CD4-positive, alpha-beta T cell (primary cell): ENCODE results near the gene NCKAP5. TPM values are rescaled to one million over a fixed set of nuclear protein-coding genes. Genes with fewer than 3 reads are reported as not detected.

Experiments
- ATAC-seq: fragments of 200-7000 bp; cut with Tn5 transposase; one replicate; pipeline ENCODE4 v1.10.0; 2022; ENCODE audit warnings: mild to moderate bottlenecking; ENCODE audit not compliant: poor library complexity
- CTCF ChIA-PET: fragments of 350-600 bp; sonication (Branson Sonifier 250); formaldehyde crosslinking; loops from one replicate; lab custom pipeline; 2021; ENCODE audit warnings: antibody characterized with exemption, inconsistent platforms; lab: Charles Lee
- POLR2A ChIA-PET: fragments of 350-600 bp; sonication (Branson Sonifier 250); formaldehyde crosslinking; loops from one replicate; lab custom pipeline; 2021; ENCODE audit warnings: antibody characterized with exemption, inconsistent platforms; lab: Charles Lee
- DNase-seq, 14 experiments: peaks; one replicate each; pipeline ENCODE4 v3.0.0-alpha.2; 2013 to 2020; ENCODE audit warnings: mixed read lengths in 2 of 14
- H3K27ac ChIP-seq, 2 donors: one replicate each; pipeline versions ENCODE4 v1.5.1 to v1.7.0; 2013; ENCODE audit warnings: low read length in 2 of 2, low read depth in 1 of 2, mild to moderate bottlenecking in 1 of 2
- H3K27me3 ChIP-seq, 2 experiments: 1 replicate in 1 of 2; 2 replicates in 1 of 2; pipeline versions ENCODE4 v1.6.1 to v1.7.0; 2013; ENCODE audit warnings: low read length in 2 of 2, control low read depth in 1 of 2, mild to moderate bottlenecking in 1 of 2, moderate library complexity in 1 of 2; ENCODE audit not compliant: insufficient read depth in 2 of 2, control insufficient read depth in 1 of 2
- H3K36me3 ChIP-seq: one replicate; pipeline ENCODE4 v1.6.1; 2013; ENCODE audit warnings: low read length, control low read depth; ENCODE audit not compliant: insufficient read depth
- H3K4me1 ChIP-seq: one replicate; pipeline ENCODE4 v1.6.1; 2013; ENCODE audit warnings: low read length, control low read depth; ENCODE audit not compliant: insufficient read depth
- H3K4me3 ChIP-seq: one replicate; pipeline ENCODE4 v1.5.1; 2013; ENCODE audit warnings: mild to moderate bottlenecking, low read length, moderate library complexity
- H3K9me3 ChIP-seq, 2 experiments: 1 replicate in 1 of 2; 2 replicates in 1 of 2; pipeline versions ENCODE4 v1.6.1 to v1.7.0; 2013; ENCODE audit warnings: low read length in 2 of 2, mild to moderate bottlenecking in 2 of 2, control low read depth in 1 of 2, moderate library complexity in 1 of 2; ENCODE audit not compliant: control insufficient read depth in 1 of 2, insufficient read depth in 1 of 2
- H3K27ac Mint-ChIP-seq: one replicate; pipeline ENCODE4 v1.8.0; 2020; ENCODE audit warnings: mixed read lengths
- H3K27me3 Mint-ChIP-seq: one replicate; pipeline ENCODE4 v1.8.0; 2021; ENCODE audit warnings: mixed read lengths
- H3K36me3 Mint-ChIP-seq: one replicate; pipeline ENCODE4 v1.8.0; 2021; ENCODE audit warnings: low read depth, mixed read lengths
- H3K4me1 Mint-ChIP-seq: one replicate; pipeline ENCODE4 v1.8.0; 2021; ENCODE audit warnings: low read depth, mixed read lengths
- H3K4me3 Mint-ChIP-seq: one replicate; pipeline ENCODE4 v1.8.0; 2020; ENCODE audit warnings: mild to moderate bottlenecking, mixed read lengths
- H3K9me3 Mint-ChIP-seq: one replicate; pipeline ENCODE4 v1.8.0; 2020; ENCODE audit warnings: mixed read lengths
- CTCF ChIP-seq: fragments of 200-600 bp; IDR thresholded peaks from one replicate; pipeline ENCODE4 v1.8.0; 2022; ENCODE audit warnings: antibody characterized with exemption, mild to moderate bottlenecking
- intact Hi-C, 2 experiments: fragments of 100-400 bp; cut with DNase I in 1 of 2; cut with micrococcal nuclease in 1 of 2; formaldehyde crosslinking; loops; one replicate each; pipeline versions ENCODE4 v1.15.1 to v1.9.0; 2023 to 2025; cut with DNase I, micrococcal nuclease
- total RNA-seq, 174 experiments: library from RNA in 2 of 174; stranded (reverse) in 2 of 174; gene quantifications; one replicate each; pipeline ENCODE4 v1.2.3 and lab custom pipeline; 2021 to 2026

The NCKAP5 gene
- total RNA-seq, 2 experiments from 2014 or later: not detected

GRCh38 chr2:132798341-132798740, 769.9 kb downstream of the NCKAP5 start:
- Histone ChIP-seq H3K27me3 (no peaks in the 10 kb centered on the region), H3K4me1 (no peaks in the 10 kb centered on the region), H3K9me3 (no peaks in the 10 kb centered on the region), H3K27ac (no peak overlapping the region), H3K4me3 (no peak overlapping the region), H3K36me3 (no peaks in the 10 kb centered on the region)
- Mint-ChIP-seq H3K36me3 (no peaks in the 10 kb centered on the region), H3K4me3 (no peak overlapping the region), H3K9me3 (peaks cover 2% of the 10 kb centered on the region), H3K27ac (no peak overlapping the region), H3K27me3 (no peaks in the 10 kb centered on the region), H3K4me1 (no peaks in the 10 kb centered on the region)
- POLR2A ChIA-PET: no interaction called here
- intact Hi-C loops: no loop called here
- DNase-seq: no peak
- no peak for TF ChIP-seq CTCF
- CTCF ChIA-PET: no interaction called here
- no peak for ATAC-seq

- Histone ChIP-seq H3K36me3 (no peaks in the 10 kb centered on the region), H3K4me3 (no peak overlapping the region), H3K4me1 (no peaks in the 10 kb centered on the region), H3K9me3 (no peaks in the 10 kb centered on the region), H3K27me3 (no peaks in the 10 kb centered on the region), H3K27ac (no peak overlapping the region)
- Mint-ChIP-seq H3K36me3 (no peaks in the 10 kb centered on the region), H3K27ac (no peak overlapping the region), H3K4me1 (no peaks in the 10 kb centered on the region), H3K4me3 (no peak overlapping the region), H3K9me3 (peaks cover 2% of the 10 kb centered on the region), H3K27me3 (no peaks in the 10 kb centered on the region)
- ATAC-seq: no peak
- intact Hi-C loops: no loop called here
- ChIA-PET POLR2A (no interaction called here), CTCF (no interaction called here)
- no peak for DNase-seq
- no peak for TF ChIP-seq CTCF
Measured at GRCh38 chr2:132797556-132797955, 770.7 kb downstream of the NCKAP5 start.

GRCh38 chr2:132797071-132797470, 771.2 kb downstream of the NCKAP5 start:
- H3K9me3 ChIP-seq: no peaks in the 10 kb centered on the region
- H3K4me1 Mint-ChIP-seq: no peaks in the 10 kb centered on the region
- CTCF ChIA-PET: no interaction called here

More at GRCh38 chr2:132797071-132797470, 771.2 kb downstream of the NCKAP5 start:
- Histone ChIP-seq H3K27me3 (no peaks in the 10 kb centered on the region), H3K4me1 (no peaks in the 10 kb centered on the region), H3K36me3 (no peaks in the 10 kb centered on the region), H3K27ac (no peak overlapping the region), H3K4me3 (no peak overlapping the region)
- Mint-ChIP-seq H3K9me3 (peaks cover 2% of the 10 kb centered on the region), H3K27me3 (no peaks in the 10 kb centered on the region), H3K4me3 (no peak overlapping the region), H3K36me3 (no peaks in the 10 kb centered on the region), H3K27ac (no peak overlapping the region)
- TF ChIP-seq CTCF: no peak
- DNase-seq (no peak), ATAC-seq (no peak)
- intact Hi-C loops: no loop called here
- POLR2A ChIA-PET: no interaction called here
